DOHH2 (cell line): ENCODE data around the gene FLNA.
"Not testable (repeated sequence)": the region's sequence is repeated elsewhere in the genome, so short reads cannot be mapped to it uniquely, and the experiment has no call there.

Source experiments
- H3F3A ChIP-seq: fragments of 200-600 bp; sonication (generic), shearing (Covaris generic); 2 replicates; pipeline ENCODE4 v1.6.0; 2016; ENCODE audit warnings: antibody characterized with exemption, mild to moderate bottlenecking; ENCODE audit not compliant: control insufficient read depth, insufficient read depth
- H3K27ac ChIP-seq: fragments of 200-600 bp; sonication (generic); 2 replicates; pipeline ENCODE4 v1.5.1; 2014; ENCODE audit warnings: low read depth, mild to moderate bottlenecking, low read length, moderate library complexity
- H3K27me3 ChIP-seq: fragments of 200-600 bp; sonication (generic); 2 replicates; pipeline ENCODE4 v1.6.1; 2014; ENCODE audit warnings: mild to moderate bottlenecking, low read length, mixed read lengths; ENCODE audit not compliant: control insufficient read depth
- H3K36me3 ChIP-seq: fragments of 200-600 bp; sonication (generic); 2 replicates; pipeline ENCODE4 v1.6.1; 2014; ENCODE audit warnings: mild to moderate bottlenecking, low read length, moderate library complexity, mixed read lengths; ENCODE audit not compliant: control insufficient read depth
- H3K4me1 ChIP-seq: fragments of 200-600 bp; sonication (generic); 2 replicates; pipeline ENCODE4 v1.6.1; 2014; ENCODE audit warnings: mild to moderate bottlenecking, low read length, mixed read lengths; ENCODE audit not compliant: control insufficient read depth
- H3K4me2 ChIP-seq: fragments of 200-600 bp; sonication (generic); 2 replicates; pipeline ENCODE4 v1.6.0; 2014; ENCODE audit warnings: mild to moderate bottlenecking, low read length, moderate library complexity
- H3K4me3 ChIP-seq: fragments of 200-600 bp; sonication (generic); 2 replicates; pipeline ENCODE4 v1.5.1; 2014; ENCODE audit warnings: mild to moderate bottlenecking, low read length, mixed read lengths
- H3K79me2 ChIP-seq: fragments of 200-600 bp; sonication (generic); 2 replicates; pipeline ENCODE4 v1.6.1; 2014; ENCODE audit warnings: mild to moderate bottlenecking, low read length, mixed read lengths; ENCODE audit not compliant: control insufficient read depth
- H3K9me2 ChIP-seq: fragments of 200-600 bp; sonication (generic); replicated peaks from 2 replicates; pipeline ENCODE4 v1.6.1; 2014; ENCODE audit warnings: mild to moderate bottlenecking, low read length, mixed read lengths; ENCODE audit not compliant: control insufficient read depth
- H3K9me3 ChIP-seq: fragments of 200-600 bp; sonication (generic); 2 replicates; pipeline ENCODE4 v1.6.1; 2014; ENCODE audit warnings: antibody characterized with exemption, low read length, mixed read lengths; ENCODE audit not compliant: control insufficient read depth, insufficient read depth
- H4K20me1 ChIP-seq: fragments of 200-600 bp; sonication (generic); 2 replicates; pipeline ENCODE4 v1.6.0; 2014; ENCODE audit warnings: low read depth, mild to moderate bottlenecking, antibody characterized with exemption, low read length, moderate library complexity; ENCODE audit not compliant: control insufficient read depth, insufficient read depth
- CTCF ChIP-seq: fragments of 200-600 bp; sonication (generic); IDR thresholded peaks from one replicate; pipeline ENCODE4 v1.5.1; 2014; ENCODE audit warnings: antibody characterized with exemption, mild to moderate bottlenecking, low read depth, low read length; ENCODE audit not compliant: poor library complexity, severe bottlenecking
- EZH2phosphoT487 ChIP-seq: fragments of 200-600 bp; sonication (generic); IDR thresholded peaks from 2 replicates; pipeline ENCODE4 v1.6.1; 2017; ENCODE audit warnings: borderline replicate concordance, mild to moderate bottlenecking, antibody characterized with exemption, low read length, moderate library complexity, mixed read lengths

FLNA gene

GRCh38 chrX:154341399-154342298 is 32.8 kb downstream of the FLNA start:
- H3K27me3 ChIP-seq, H3K9me2 ChIP-seq, H3K4me1 ChIP-seq, H4K20me1 ChIP-seq, H3K36me3 ChIP-seq, H3K9me3 ChIP-seq, H3F3A ChIP-seq, H3K4me2 ChIP-seq, H3K4me3 ChIP-seq, H3K27ac ChIP-seq, H3K79me2 ChIP-seq: not testable (repeated sequence)

DNA sequence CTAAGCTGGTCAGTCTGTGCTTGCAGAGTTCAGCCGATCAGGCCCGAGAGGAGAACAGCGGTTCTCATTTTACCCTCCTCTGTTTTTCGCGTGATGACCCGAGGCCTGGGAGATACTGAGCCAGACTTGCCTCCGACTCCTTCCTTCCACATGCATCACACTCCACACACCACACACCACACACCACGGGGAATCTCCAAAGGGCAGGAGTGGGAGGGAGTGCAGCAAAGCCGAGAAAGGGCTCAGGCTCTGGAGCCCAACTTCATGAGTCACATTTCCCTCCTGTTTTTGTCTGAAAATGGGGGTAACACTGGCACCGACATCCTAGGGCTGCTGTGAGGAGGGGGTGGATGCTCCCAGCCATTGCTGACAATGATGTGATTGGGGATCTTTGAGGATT is 39.9 kb downstream of the FLNA start:
- H3F3A ChIP-seq: no peaks in the 10 kb centered on the region
- H4K20me1 ChIP-seq: no peaks in the 10 kb centered on the region
- H3K27me3 ChIP-seq: no peaks in the 10 kb centered on the region
- H3K9me2 ChIP-seq: no peaks in the 10 kb centered on the region
- no peaks in the 10 kb centered on the region for H3K9me3 ChIP-seq
- no peaks in the 10 kb centered on the region for H3K36me3 ChIP-seq
- H3K4me3 ChIP-seq: no peak overlapping the region
- H3K4me2 ChIP-seq: peak overlapping the region; percentile 72
- TF ChIP-seq EZH2phosphoT487 (no peak), CTCF (no peak)
- H3K4me1 ChIP-seq: peaks cover 18% of the 10 kb centered on the region
- no peaks in the 10 kb centered on the region for H3K79me2 ChIP-seq
- no peak overlapping the region for H3K27ac ChIP-seq

DNA sequence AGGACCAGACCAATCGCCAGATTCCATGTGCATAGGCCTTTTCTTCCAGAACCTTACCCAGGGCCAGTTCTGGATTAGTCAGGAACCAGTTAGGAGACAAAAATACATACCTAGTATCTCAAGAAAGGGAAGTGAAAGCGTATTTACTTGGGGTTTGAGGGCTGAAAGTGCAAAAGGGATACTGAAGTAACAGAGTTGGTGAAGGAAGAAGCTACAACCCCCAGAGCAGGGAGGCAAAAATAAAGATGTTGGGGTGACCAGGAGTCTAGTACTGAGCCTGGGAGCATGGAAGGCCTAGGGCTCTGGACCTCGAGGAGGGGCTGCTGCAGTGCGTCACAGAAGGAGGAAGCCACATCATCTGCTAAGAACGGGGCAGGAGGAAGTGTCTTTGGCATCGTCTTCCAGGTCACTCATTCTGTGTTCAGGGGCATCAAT is 40.6 kb downstream of the FLNA start:
- TF ChIP-seq EZH2phosphoT487 (no peak), CTCF (no peak)
- Histone ChIP-seq H3K79me2 (no peaks in the 10 kb centered on the region), H3K4me1 (peaks cover 18% of the 10 kb centered on the region), H3K9me3 (no peaks in the 10 kb centered on the region), H3K27ac (peak overlapping the region; percentile 18; the same call in 1 of the 2 replicates), H3K27me3 (no peaks in the 10 kb centered on the region), H3K4me2 (peak overlapping the region; percentile 72), H3F3A (no peaks in the 10 kb centered on the region), H3K36me3 (no peaks in the 10 kb centered on the region), H3K9me2 (no peaks in the 10 kb centered on the region), H4K20me1 (no peaks in the 10 kb centered on the region), H3K4me3 (peak overlapping the region; percentile 39; the same call in 1 of the 2 replicates)

- no peak overlapping the region for H3K4me3 ChIP-seq
- H3K36me3 ChIP-seq: no peaks in the 10 kb centered on the region
- TF ChIP-seq CTCF (no peak), EZH2phosphoT487 (no peak)
- peaks cover 18% of the 10 kb centered on the region for H3K4me1 ChIP-seq
- H3K27ac ChIP-seq: no peak overlapping the region
- H3K79me2 ChIP-seq: no peaks in the 10 kb centered on the region
- H3K27me3 ChIP-seq: no peaks in the 10 kb centered on the region
- no peaks in the 10 kb centered on the region for H3F3A ChIP-seq
- H3K9me3 ChIP-seq: no peaks in the 10 kb centered on the region
- no peaks in the 10 kb centered on the region for H4K20me1 ChIP-seq
- peak overlapping the region; percentile 72 for H3K4me2 ChIP-seq
- H3K9me2 ChIP-seq: no peaks in the 10 kb centered on the region
Observed at GRCh38 chrX:154333116-154333515, 41.3 kb downstream of the FLNA start.
